ENCODE results near the gene CXCL5. TPM values are rescaled to one million over a fixed set of nuclear protein-coding genes. Genes with fewer than 3 reads are reported as not detected.

The CXCL5 gene
- total RNA-seq, 4 donors from 2014 or later: 0.23 to 0.70 TPM; not detected in 2

- 41 to 43% methylated on average over 4 of the region's 4 CpGs for WGBS, 2 donors
- TF ChIP-seq CTCF (IDR thresholded peaks at IDR 0.05) (no peak), POLR2A (IDR thresholded peaks at IDR 0.05) (no peak)
- no peak for DNase-seq
- Histone ChIP-seq H3K36me3 (no peaks in the 10 kb centered on the region), H3K27me3 (peaks cover 0 to 11% (median 0%) of the 10 kb centered on the region in 4 donors), H3K27ac (no peak overlapping the region), H3K4me3 (peak overlapping the region; percentile 47 to 79 (median 62)), H3K4me1 (peaks cover 0 to 24% (median 4%) of the 10 kb centered on the region in 3 donors), H3K9me3 (no peaks in the 10 kb centered on the region)
- intact Hi-C loops (cut with DNase I): no loop called here
Observed at GRCh38 chr4:74037076-74037955, 38.8 kb upstream of the CXCL5 start.

GRCh38 chr4:74033739-74034138, 35.3 kb upstream of the CXCL5 start:
- H3K4me1 ChIP-seq: peaks cover 0 to 13% (median 4%) of the 10 kb centered on the region in 3 donors
- H3K4me3 ChIP-seq: no peak overlapping the region
- peaks cover 0 to 11% (median 0%) of the 10 kb centered on the region in 4 donors for H3K27me3 ChIP-seq
- TF ChIP-seq POLR2A (IDR thresholded peaks at IDR 0.05) (no peak), CTCF (IDR thresholded peaks at IDR 0.05) (no peak)
- no peak for DNase-seq
- intact Hi-C loops (cut with DNase I): no loop called here
- H3K9me3 ChIP-seq: no peaks in the 10 kb centered on the region
- H3K36me3 ChIP-seq: no peaks in the 10 kb centered on the region
- H3K27ac ChIP-seq: no peak overlapping the region

- DNase-seq: no peak
- intact Hi-C loops (cut with DNase I): no loop called here
- no peaks in the 10 kb centered on the region for H3K9me3 ChIP-seq
Observed at GRCh38 chr4:74032064-74032463, 33.6 kb upstream of the CXCL5 start.

GRCh38 chr4:74031576-74031975, 33.1 kb upstream of the CXCL5 start:
- TF ChIP-seq POLR2A (IDR thresholded peaks at IDR 0.05): no peak
- no peak for TF ChIP-seq CTCF (IDR thresholded peaks at IDR 0.05)
- no peak for DNase-seq
- peaks cover 0 to 3% (median 0%) of the 10 kb centered on the region in 4 donors for H3K27me3 ChIP-seq
- no peaks in the 10 kb centered on the region for H3K36me3 ChIP-seq
- intact Hi-C loops (cut with DNase I): no loop called here
- no peaks in the 10 kb centered on the region for H3K9me3 ChIP-seq
- no peak overlapping the region for H3K4me3 ChIP-seq
- H3K27ac ChIP-seq: no peak overlapping the region
- no peaks in the 10 kb centered on the region for H3K4me1 ChIP-seq

More at GRCh38 chr4:74032064-74032463, 33.6 kb upstream of the CXCL5 start:
- TF ChIP-seq CTCF (IDR thresholded peaks at IDR 0.05) (no peak), POLR2A (IDR thresholded peaks at IDR 0.05) (no peak)
- no peaks in the 10 kb centered on the region for H3K36me3 ChIP-seq
- no peaks in the 10 kb centered on the region for H3K4me1 ChIP-seq
- peaks cover 0 to 3% (median 0%) of the 10 kb centered on the region in 4 donors for H3K27me3 ChIP-seq
- H3K4me3 ChIP-seq: no peak overlapping the region
- no peak overlapping the region for H3K27ac ChIP-seq

- Histone ChIP-seq H3K27ac (no peak overlapping the region), H3K27me3 (peaks cover 0 to 3% (median 0%) of the 10 kb centered on the region in 4 donors), H3K4me1 (no peaks in the 10 kb centered on the region), H3K36me3 (no peaks in the 10 kb centered on the region), H3K9me3 (no peaks in the 10 kb centered on the region), H3K4me3 (no peak overlapping the region)
- intact Hi-C loops (cut with DNase I): no loop called here
- no peak for TF ChIP-seq CTCF (IDR thresholded peaks at IDR 0.05)
- DNase-seq: no peak
Observed at GRCh38 chr4:74030285-74030684, 31.8 kb upstream of the CXCL5 start.
